ENCODE results near the gene PTBP1.
"Not testable (repeated sequence)": the region's sequence is repeated elsewhere in the genome, so short reads cannot be mapped to it uniquely, and the experiment has no call there.

The PTBP1 gene

GRCh38 chr19:812747-813218 is 15.5 kb downstream of the PTBP1 start:
- no peaks in the 10 kb centered on the region for H3K9me3 ChIP-seq (ENCODE audit: control insufficient read depth, insufficient read depth, low read length)
- no peak overlapping the region for H3K9ac ChIP-seq (ENCODE audit: low read depth, low read length)
- H3K27ac ChIP-seq (ENCODE audit: low read depth, low read length) = no peak overlapping the region
- H3K27me3 ChIP-seq (ENCODE audit: control insufficient read depth, insufficient read depth, low read length) = no peaks in the 10 kb centered on the region
- H3K4me3 ChIP-seq (ENCODE audit: low read depth, low read length) = no peak overlapping the region
- H3K4me1 ChIP-seq (ENCODE audit: control insufficient read depth, insufficient read depth, low read length) = no peaks in the 10 kb centered on the region
- H3K36me3 ChIP-seq (ENCODE audit: control insufficient read depth, insufficient read depth, low read length) = peaks cover 61% of the 10 kb centered on the region

GRCh38 chr19:813219-814151 is 16.2 kb downstream of the PTBP1 start:
- Histone ChIP-seq H3K36me3 (ENCODE audit: control insufficient read depth, insufficient read depth, low read length) (peaks cover 54% of the 10 kb centered on the region), H3K9me3 (ENCODE audit: control insufficient read depth, insufficient read depth, low read length) (no peaks in the 10 kb centered on the region), H3K4me1 (ENCODE audit: control insufficient read depth, insufficient read depth, low read length) (no peaks in the 10 kb centered on the region), H3K27ac (ENCODE audit: low read depth, low read length) (no peak overlapping the region), H3K9ac (ENCODE audit: low read depth, low read length) (no peak overlapping the region), H3K4me3 (ENCODE audit: low read depth, low read length) (no peak overlapping the region), H3K27me3 (ENCODE audit: control insufficient read depth, insufficient read depth, low read length) (no peaks in the 10 kb centered on the region)

GRCh38 chr19:814152-815078 is 17.2 kb downstream of the PTBP1 start:
- no peaks in the 10 kb centered on the region for H3K9me3 ChIP-seq (ENCODE audit: control insufficient read depth, insufficient read depth, low read length)
- peaks cover 45% of the 10 kb centered on the region for H3K36me3 ChIP-seq (ENCODE audit: control insufficient read depth, insufficient read depth, low read length)
- H3K4me3 ChIP-seq (ENCODE audit: low read depth, low read length) = no peak overlapping the region
- no peak overlapping the region for H3K27ac ChIP-seq (ENCODE audit: low read depth, low read length)
- H3K4me1 ChIP-seq (ENCODE audit: control insufficient read depth, insufficient read depth, low read length) = no peaks in the 10 kb centered on the region
- H3K9ac ChIP-seq (ENCODE audit: low read depth, low read length) = no peak overlapping the region
- H3K27me3 ChIP-seq (ENCODE audit: control insufficient read depth, insufficient read depth, low read length) = no peaks in the 10 kb centered on the region

GRCh38 chr19:815079-815774 is 18.0 kb downstream of the PTBP1 start:
- no peaks in the 10 kb centered on the region for H3K27me3 ChIP-seq (ENCODE audit: control insufficient read depth, insufficient read depth, low read length)
- no peaks in the 10 kb centered on the region for H3K4me1 ChIP-seq (ENCODE audit: control insufficient read depth, insufficient read depth, low read length)
- no peak overlapping the region for H3K9ac ChIP-seq (ENCODE audit: low read depth, low read length)
- no peaks in the 10 kb centered on the region for H3K9me3 ChIP-seq (ENCODE audit: control insufficient read depth, insufficient read depth, low read length)
- H3K27ac ChIP-seq (ENCODE audit: low read depth, low read length) = no peak overlapping the region
- H3K4me3 ChIP-seq (ENCODE audit: low read depth, low read length) = no peak overlapping the region
- H3K36me3 ChIP-seq (ENCODE audit: control insufficient read depth, insufficient read depth, low read length) = peaks cover 36% of the 10 kb centered on the region

- no peak overlapping the region for H3K9ac ChIP-seq (ENCODE audit: low read depth, low read length)
- no peak overlapping the region for H3K27ac ChIP-seq (ENCODE audit: low read depth, low read length)
These were observed 18.7 kb downstream of the PTBP1 start for GRCh38 chr19:815775-816499.

GRCh38 chr19:816500-816857 is 19.2 kb downstream of the PTBP1 start:
- H3K36me3 ChIP-seq (ENCODE audit: control insufficient read depth, insufficient read depth, low read length) = peaks cover 24% of the 10 kb centered on the region
- H3K4me3 ChIP-seq (ENCODE audit: low read depth, low read length) = no peak overlapping the region
- H3K9ac ChIP-seq (ENCODE audit: low read depth, low read length) = no peak overlapping the region
- no peak overlapping the region for H3K27ac ChIP-seq (ENCODE audit: low read depth, low read length)
- no peaks in the 10 kb centered on the region for H3K27me3 ChIP-seq (ENCODE audit: control insufficient read depth, insufficient read depth, low read length)
- H3K4me1 ChIP-seq (ENCODE audit: control insufficient read depth, insufficient read depth, low read length) = no peaks in the 10 kb centered on the region
- H3K9me3 ChIP-seq (ENCODE audit: control insufficient read depth, insufficient read depth, low read length) = no peaks in the 10 kb centered on the region

More at GRCh38 chr19:815775-816499, 18.7 kb downstream of the PTBP1 start:
- Histone ChIP-seq H3K36me3 (ENCODE audit: control insufficient read depth, insufficient read depth, low read length) (peaks cover 29% of the 10 kb centered on the region), H3K4me3 (ENCODE audit: low read depth, low read length) (no peak overlapping the region), H3K27me3 (ENCODE audit: control insufficient read depth, insufficient read depth, low read length) (no peaks in the 10 kb centered on the region), H3K4me1 (ENCODE audit: control insufficient read depth, insufficient read depth, low read length) (no peaks in the 10 kb centered on the region), H3K9me3 (ENCODE audit: control insufficient read depth, insufficient read depth, low read length) (no peaks in the 10 kb centered on the region)

- not testable (repeated sequence) for H3K4me3 ChIP-seq (ENCODE audit: low read depth, low read length); H3K27ac ChIP-seq (ENCODE audit: low read depth, low read length); H3K36me3 ChIP-seq (ENCODE audit: control insufficient read depth, insufficient read depth, low read length); H3K27me3 ChIP-seq (ENCODE audit: control insufficient read depth, insufficient read depth, low read length); H3K9ac ChIP-seq (ENCODE audit: low read depth, low read length); H3K9me3 ChIP-seq (ENCODE audit: control insufficient read depth, insufficient read depth, low read length); H3K4me1 ChIP-seq (ENCODE audit: control insufficient read depth, insufficient read depth, low read length)
These were observed 23.0 kb downstream of the PTBP1 start for GRCh38 chr19:820212-820611.

GRCh38 chr19:821231-821824 is 24.1 kb downstream of the PTBP1 start:
- peak overlapping the region; percentile 12 for H3K27ac ChIP-seq (ENCODE audit: low read depth, low read length)
- H3K4me1 ChIP-seq (ENCODE audit: control insufficient read depth, insufficient read depth, low read length) = no peaks in the 10 kb centered on the region
- H3K9me3 ChIP-seq (ENCODE audit: control insufficient read depth, insufficient read depth, low read length) = no peaks in the 10 kb centered on the region
- no peaks in the 10 kb centered on the region for H3K27me3 ChIP-seq (ENCODE audit: control insufficient read depth, insufficient read depth, low read length)
- no peak overlapping the region for H3K9ac ChIP-seq (ENCODE audit: low read depth, low read length)
- H3K4me3 ChIP-seq (ENCODE audit: low read depth, low read length) = peak overlapping the region; percentile 61
- no peaks in the 10 kb centered on the region for H3K36me3 ChIP-seq (ENCODE audit: control insufficient read depth, insufficient read depth, low read length)

- no peaks in the 10 kb centered on the region for H3K36me3 ChIP-seq (ENCODE audit: control insufficient read depth, insufficient read depth, low read length)
- no peak within 1 kb of the TSS for H3K9ac ChIP-seq (ENCODE audit: low read depth, low read length)
- no peaks in the 10 kb centered on the region for H3K9me3 ChIP-seq (ENCODE audit: control insufficient read depth, insufficient read depth, low read length)
- H3K4me1 ChIP-seq (ENCODE audit: control insufficient read depth, insufficient read depth, low read length) = no peaks in the 10 kb centered on the region
- no peaks in the 10 kb centered on the region for H3K27me3 ChIP-seq (ENCODE audit: control insufficient read depth, insufficient read depth, low read length)
- H3K4me3 ChIP-seq (ENCODE audit: low read depth, low read length) = peak within 1 kb of the TSS; percentile 61
- H3K27ac ChIP-seq (ENCODE audit: low read depth, low read length) = peak within 1 kb of the TSS; percentile 12
These were observed 24.7 kb downstream of the PTBP1 start, which contains the start of gene PLPPR3 for GRCh38 chr19:821825-822503. Gene PLPPR3 (minus strand): TSS chr19:821955. CDS start chr19:821559, 396 bp downstream.
